ENCODE data around the gene TDRKH.

Gene TDRKH

GRCh38 chr1:151820940-151821339 is 30.6 kb upstream of the TDRKH start:
- WGBS, result 100% methylated on average over 2 of the region's 2 CpGs
- no peaks in the 10 kb centered on the region for H3K9me3 ChIP-seq (ENCODE audit: insufficient read depth, low read depth, low read length)
- no peak overlapping the region for H3K27ac ChIP-seq (ENCODE audit: low read depth, low read length)
- peaks cover 13% of the 10 kb centered on the region for H3K4me1 ChIP-seq (ENCODE audit: insufficient read depth, low read length)
- H3K36me3 ChIP-seq (ENCODE audit: insufficient read depth, low read length), result no peaks in the 10 kb centered on the region
- H3K27me3 ChIP-seq (ENCODE audit: insufficient read depth, low read length), result no peaks in the 10 kb centered on the region
- H3K9ac ChIP-seq (ENCODE audit: low read depth, low read length), result no peak overlapping the region
- H3K4me3 ChIP-seq (ENCODE audit: low read length), result no peak overlapping the region

DNA sequence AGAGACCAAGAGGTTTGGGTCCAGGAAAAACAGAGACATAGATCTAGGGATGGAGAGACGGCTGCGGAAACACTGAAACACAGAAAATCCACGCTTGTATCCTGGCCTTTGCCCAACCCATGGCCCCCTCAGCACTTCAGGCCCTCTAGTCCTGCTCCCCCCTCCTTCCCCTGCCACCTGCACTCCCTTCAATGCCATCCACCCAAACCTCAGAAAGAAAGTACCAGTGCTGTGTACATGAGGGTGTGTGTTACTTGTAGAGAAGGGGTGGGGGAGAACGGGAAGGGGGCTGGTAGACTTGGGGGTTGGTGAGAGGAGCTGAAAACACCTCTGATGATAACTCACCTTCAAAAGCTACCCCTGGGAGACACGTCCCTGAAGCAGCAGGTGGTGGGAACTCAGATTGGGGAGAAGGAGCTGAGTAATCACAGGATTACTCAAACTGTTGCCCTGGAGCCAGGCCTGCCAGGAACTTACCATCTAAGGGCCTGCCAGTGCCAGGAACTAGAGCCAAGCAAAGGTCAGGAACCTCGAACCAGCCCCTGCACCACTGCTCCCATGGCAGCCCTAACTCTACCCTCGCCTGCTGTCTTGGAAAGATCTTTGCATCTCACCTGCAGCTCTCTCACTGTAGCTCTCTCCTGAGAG is 29.8 kb upstream of the TDRKH start:
- no peak overlapping the region for H3K4me3 ChIP-seq (ENCODE audit: low read length)
- no peaks in the 10 kb centered on the region for H3K9me3 ChIP-seq (ENCODE audit: insufficient read depth, low read depth, low read length)
- 89% methylated on average over 6 of the region's 7 CpGs for WGBS
- H3K27me3 ChIP-seq (ENCODE audit: insufficient read depth, low read length), result no peaks in the 10 kb centered on the region
- H3K36me3 ChIP-seq (ENCODE audit: insufficient read depth, low read length), result no peaks in the 10 kb centered on the region
- no peak overlapping the region for H3K9ac ChIP-seq (ENCODE audit: low read depth, low read length)
- no peak overlapping the region for H3K27ac ChIP-seq (ENCODE audit: low read depth, low read length)
- H3K4me1 ChIP-seq (ENCODE audit: insufficient read depth, low read length), result peaks cover 7% of the 10 kb centered on the region

DNA sequence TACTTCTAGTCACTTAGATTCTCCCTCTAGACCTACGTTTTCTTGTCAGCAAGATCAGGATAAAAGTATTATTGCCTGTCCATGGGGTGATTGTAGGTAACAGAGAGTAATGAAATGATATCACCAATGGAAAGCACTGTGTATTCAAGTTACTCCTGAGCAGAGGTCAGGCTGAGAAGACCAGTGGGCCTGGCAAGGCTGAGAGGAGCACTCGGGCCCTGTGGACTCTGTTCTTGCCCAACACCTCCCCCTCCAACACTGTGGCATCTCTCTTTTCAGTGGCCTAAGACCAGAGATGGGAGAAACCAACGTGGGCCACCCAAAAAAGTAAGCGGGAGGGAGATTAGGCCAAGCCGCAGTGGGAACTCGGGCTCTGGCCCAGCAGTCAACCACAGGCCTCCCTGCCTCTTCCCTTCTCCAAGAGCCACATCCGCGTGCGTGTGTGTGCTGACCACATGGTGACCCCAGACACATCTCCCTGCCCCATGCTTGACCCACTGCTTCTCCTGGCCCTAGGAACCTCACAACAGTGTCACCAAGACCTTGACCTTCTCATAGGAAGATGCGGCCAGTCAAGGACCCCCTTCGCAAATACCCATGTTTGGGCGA is 29.0 kb upstream of the TDRKH start:
- WGBS, result 91% methylated on average over 12 of the region's 12 CpGs
- H3K27me3 ChIP-seq (ENCODE audit: insufficient read depth, low read length), result no peaks in the 10 kb centered on the region
- H3K4me3 ChIP-seq (ENCODE audit: low read length), result no peak overlapping the region
- no peak overlapping the region for H3K27ac ChIP-seq (ENCODE audit: low read depth, low read length)
- H3K9me3 ChIP-seq (ENCODE audit: insufficient read depth, low read depth, low read length), result no peaks in the 10 kb centered on the region
- no peak overlapping the region for H3K9ac ChIP-seq (ENCODE audit: low read depth, low read length)
- H3K4me1 ChIP-seq (ENCODE audit: insufficient read depth, low read length), result peaks cover 7% of the 10 kb centered on the region
- no peaks in the 10 kb centered on the region for H3K36me3 ChIP-seq (ENCODE audit: insufficient read depth, low read length)

GRCh38 chr1:151817353-151817730 is 27.0 kb upstream of the TDRKH start:
- Histone ChIP-seq H3K9me3 (ENCODE audit: insufficient read depth, low read depth, low read length) (no peaks in the 10 kb centered on the region), H3K36me3 (ENCODE audit: insufficient read depth, low read length) (no peaks in the 10 kb centered on the region), H3K9ac (ENCODE audit: low read depth, low read length) (no peak overlapping the region), H3K4me1 (ENCODE audit: insufficient read depth, low read length) (peaks cover 2% of the 10 kb centered on the region), H3K27me3 (ENCODE audit: insufficient read depth, low read length) (no peaks in the 10 kb centered on the region), H3K27ac (ENCODE audit: low read depth, low read length) (no peak overlapping the region), H3K4me3 (ENCODE audit: low read length) (no peak overlapping the region)
- WGBS, result 87% methylated on average over 7 of the region's 7 CpGs

- Histone ChIP-seq H3K36me3 (ENCODE audit: insufficient read depth, low read length) (no peaks in the 10 kb centered on the region), H3K9ac (ENCODE audit: low read depth, low read length) (no peak overlapping the region), H3K4me3 (ENCODE audit: low read length) (no peak overlapping the region), H3K9me3 (ENCODE audit: insufficient read depth, low read depth, low read length) (no peaks in the 10 kb centered on the region), H3K27ac (ENCODE audit: low read depth, low read length) (no peak overlapping the region), H3K27me3 (ENCODE audit: insufficient read depth, low read length) (no peaks in the 10 kb centered on the region), H3K4me1 (ENCODE audit: insufficient read depth, low read length) (no peaks in the 10 kb centered on the region)
- 89% methylated on average over 20 of the region's 26 CpGs for WGBS
Observed at GRCh38 chr1:151816548-151817352, 26.4 kb upstream of the TDRKH start.

GRCh38 chr1:151815716-151816327 is 25.5 kb upstream of the TDRKH start:
- Histone ChIP-seq H3K36me3 (ENCODE audit: insufficient read depth, low read length) (no peaks in the 10 kb centered on the region), H3K9me3 (ENCODE audit: insufficient read depth, low read depth, low read length) (no peaks in the 10 kb centered on the region), H3K27me3 (ENCODE audit: insufficient read depth, low read length) (no peaks in the 10 kb centered on the region), H3K27ac (ENCODE audit: low read depth, low read length) (no peak overlapping the region), H3K4me1 (ENCODE audit: insufficient read depth, low read length) (no peaks in the 10 kb centered on the region), H3K4me3 (ENCODE audit: low read length) (no peak overlapping the region), H3K9ac (ENCODE audit: low read depth, low read length) (no peak overlapping the region)
- 90% methylated on average over 9 of the region's 12 CpGs for WGBS

DNA sequence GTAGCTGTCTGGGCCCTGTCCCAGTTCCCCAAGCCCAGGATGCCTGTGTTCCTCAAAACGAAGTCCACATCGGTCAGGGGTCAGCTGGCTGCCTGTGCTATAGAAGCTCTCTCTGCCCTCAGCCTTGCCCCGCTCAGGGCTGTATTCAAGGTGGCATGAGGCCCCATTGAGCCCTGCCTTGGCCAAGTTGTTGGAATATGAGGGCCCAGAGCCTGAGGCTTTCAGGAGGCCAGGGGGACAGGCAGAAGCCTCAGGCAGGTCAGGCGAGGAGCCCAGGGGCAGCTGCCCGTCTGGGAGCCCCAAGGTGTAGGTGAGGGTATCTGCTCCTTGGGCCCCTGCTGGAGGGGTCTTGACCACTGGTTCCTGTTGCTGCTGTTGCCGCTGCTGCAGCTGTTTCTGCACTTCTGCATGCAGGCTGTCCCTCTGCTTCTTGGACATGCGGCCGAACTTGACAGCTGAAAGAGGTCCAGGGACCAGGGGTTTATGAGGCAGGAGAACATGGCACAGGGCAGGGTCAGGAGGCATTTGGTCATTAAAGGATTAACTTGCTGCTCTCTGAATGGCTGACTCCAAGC is 24.8 kb upstream of the TDRKH start:
- no peaks in the 10 kb centered on the region for H3K9me3 ChIP-seq (ENCODE audit: insufficient read depth, low read depth, low read length)
- H3K4me1 ChIP-seq (ENCODE audit: insufficient read depth, low read length), result peaks cover 1% of the 10 kb centered on the region; the same call in 1 of the 2 replicates
- no peak overlapping the region for H3K9ac ChIP-seq (ENCODE audit: low read depth, low read length)
- no peak overlapping the region for H3K27ac ChIP-seq (ENCODE audit: low read depth, low read length)
- 92% methylated on average over 8 of the region's 8 CpGs for WGBS
- H3K4me3 ChIP-seq (ENCODE audit: low read length), result no peak overlapping the region
- H3K27me3 ChIP-seq (ENCODE audit: insufficient read depth, low read length), result no peaks in the 10 kb centered on the region
- H3K36me3 ChIP-seq (ENCODE audit: insufficient read depth, low read length), result no peaks in the 10 kb centered on the region

DNA sequence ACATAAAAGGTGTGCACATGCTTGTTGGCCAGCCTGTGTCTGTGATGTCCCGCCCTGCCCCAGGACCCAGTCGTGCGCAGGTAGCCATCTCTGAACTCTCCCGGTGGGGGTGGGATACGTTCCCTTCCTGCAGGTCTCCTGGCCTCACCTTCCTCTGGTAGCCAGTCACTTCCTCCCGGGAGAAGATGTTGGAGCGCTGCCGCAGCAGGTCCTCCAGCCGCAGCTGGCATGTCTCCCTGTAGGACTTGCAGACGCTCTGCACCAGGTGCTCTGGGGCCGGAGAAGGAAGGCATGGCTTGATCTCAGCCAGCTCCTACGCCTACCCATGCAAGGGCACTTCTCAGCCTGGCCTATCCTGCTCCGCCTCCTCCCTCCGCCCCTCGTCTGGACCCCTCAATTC is 24.1 kb upstream of the TDRKH start:
- Histone ChIP-seq H3K27ac (ENCODE audit: low read depth, low read length) (no peak overlapping the region), H3K9me3 (ENCODE audit: insufficient read depth, low read depth, low read length) (no peaks in the 10 kb centered on the region), H3K4me1 (ENCODE audit: insufficient read depth, low read length) (peaks cover 7% of the 10 kb centered on the region), H3K36me3 (ENCODE audit: insufficient read depth, low read length) (no peaks in the 10 kb centered on the region), H3K4me3 (ENCODE audit: low read length) (no peak overlapping the region), H3K9ac (ENCODE audit: low read depth, low read length) (no peak overlapping the region), H3K27me3 (ENCODE audit: insufficient read depth, low read length) (no peaks in the 10 kb centered on the region)
- 90% methylated on average over 15 of the region's 15 CpGs for WGBS

GRCh38 chr1:151813271-151813977 is 23.1 kb upstream of the TDRKH start:
- Histone ChIP-seq H3K27ac (ENCODE audit: low read depth, low read length) (no peak overlapping the region), H3K9ac (ENCODE audit: low read depth, low read length) (no peak overlapping the region), H3K9me3 (ENCODE audit: insufficient read depth, low read depth, low read length) (no peaks in the 10 kb centered on the region), H3K4me1 (ENCODE audit: insufficient read depth, low read length) (peaks cover 7% of the 10 kb centered on the region), H3K27me3 (ENCODE audit: insufficient read depth, low read length) (no peaks in the 10 kb centered on the region), H3K4me3 (ENCODE audit: low read length) (no peak overlapping the region), H3K36me3 (ENCODE audit: insufficient read depth, low read length) (no peaks in the 10 kb centered on the region)
- WGBS, result 91% methylated on average over 12 of the region's 12 CpGs

GRCh38 chr1:151811181-151811580 is 20.9 kb upstream of the TDRKH start:
- no peaks in the 10 kb centered on the region for H3K9me3 ChIP-seq (ENCODE audit: insufficient read depth, low read depth, low read length)
- H3K36me3 ChIP-seq (ENCODE audit: insufficient read depth, low read length), result no peaks in the 10 kb centered on the region
- no peak overlapping the region for H3K9ac ChIP-seq (ENCODE audit: low read depth, low read length)
- WGBS, result 88% methylated on average over 8 of the region's 9 CpGs
- no peaks in the 10 kb centered on the region for H3K27me3 ChIP-seq (ENCODE audit: insufficient read depth, low read length)
- no peak overlapping the region for H3K27ac ChIP-seq (ENCODE audit: low read depth, low read length)
- no peak overlapping the region for H3K4me3 ChIP-seq (ENCODE audit: low read length)
- peaks cover 7% of the 10 kb centered on the region for H3K4me1 ChIP-seq (ENCODE audit: insufficient read depth, low read length)
